Thyroid gland (tissue), 4 donors: ENCODE data around the gene ROGDI. TPM values are rescaled to one million over a fixed set of nuclear protein-coding genes. Genes with fewer than 3 reads are reported as not detected.

Source experiments
- DNase-seq, 2 donors: peaks; one replicate each; pipeline ENCODE4 v3.0.0-alpha.2; 2019
- H3K27ac ChIP-seq, 3 donors: fragments of 200-600 bp; sonication (generic); 1 replicate in 2 of 3; 2 replicates in 1 of 3; pipeline ENCODE4 v1.5.1; 2016 to 2019; ENCODE audit warnings: mild to moderate bottlenecking in 1 of 3, moderate library complexity in 1 of 3
- H3K27me3 ChIP-seq: fragments of 200-600 bp; sonication (generic); one replicate; pipeline ENCODE4 v1.5.1; 2019
- H3K36me3 ChIP-seq, 2 donors: fragments of 200-600 bp; sonication (generic); one replicate each; pipeline ENCODE4 v1.5.1; 2016 to 2019
- H3K4me1 ChIP-seq, 2 donors: fragments of 200-600 bp; sonication (generic); one replicate each; pipeline ENCODE4 v1.5.1; 2017 to 2019
- H3K4me3 ChIP-seq, 3 donors: fragments of 200-600 bp; sonication (generic); replicated peaks in 1 of 3; 1 replicate in 2 of 3; 2 replicates in 1 of 3; pipeline ENCODE4 v1.5.1; 2016; ENCODE audit warnings: mild to moderate bottlenecking in 1 of 3
- H3K9me3 ChIP-seq: fragments of 200-600 bp; sonication (generic); one replicate; pipeline ENCODE4 v1.5.1; 2017
- CTCF ChIP-seq, 6 experiments: fragments of 200-600 bp in 3 of 6; fragments of 450-650 bp in 3 of 6; sonication (generic) in 3 of 6; IDR thresholded peaks; one replicate each; pipeline ENCODE4 v1.5.1; 2016 to 2019; ENCODE audit warnings: antibody characterized with exemption in 6 of 6, mild to moderate bottlenecking in 2 of 6, inconsistent platforms in 1 of 6, moderate library complexity in 1 of 6
- POLR2A ChIP-seq, 2 donors: fragments of 450-650 bp; IDR thresholded peaks; one replicate each; pipeline ENCODE4 v1.6.1; 2017; ENCODE audit warnings: antibody characterized with exemption in 2 of 2, mild to moderate bottlenecking in 2 of 2, moderate library complexity in 1 of 2
- WGBS, 2 donors: methylation state at CpG; one replicate each; pipeline ENCODE4 v1.1.5; 2017; 5-methylcytosine and 5-hydroxymethylcytosine counted together
- intact Hi-C: fragments of 100-400 bp; cut with DNase I; formaldehyde crosslinking; loops from one replicate; pipeline ENCODE4 v1.15.1; 2023
- total RNA-seq, 4 donors: library from RNA; depleted of rRNA; stranded (reverse); fragments of >200 nt; gene quantifications; one replicate each; pipeline ENCODE4 v1.2.3, GENCODE V29; 2016

ROGDI gene
- total RNA-seq, 4 donors from 2014 or later, result 5.9 to 12.1 (median 8.4) TPM

- no peak for DNase-seq
- intact Hi-C loops, result no loop called here
- 95 to 96% methylated on average over 7 of the region's 7 CpGs for WGBS, 2 donors
- Histone ChIP-seq H3K27me3 (no peaks in the 10 kb centered on the region), H3K36me3 (peaks cover 48 to 51% of the 10 kb centered on the region in 2 donors), H3K9me3 (no peaks in the 10 kb centered on the region), H3K4me3 (no peak overlapping the region), H3K4me1 (peaks cover 6 to 21% of the 10 kb centered on the region in 2 donors), H3K27ac (no peak overlapping the region)
- TF ChIP-seq CTCF (IDR thresholded peaks at IDR 0.05) (no peak), POLR2A (IDR thresholded peaks at IDR 0.05) (no peak)
These were observed 38.6 kb downstream of the ROGDI start for GRCh38 chr16:4763791-4764190.

- Histone ChIP-seq H3K4me1 (peaks cover 6 to 12% of the 10 kb centered on the region in 2 donors), H3K9me3 (no peaks in the 10 kb centered on the region), H3K36me3 (peaks cover 57 to 65% of the 10 kb centered on the region in 2 donors), H3K27ac (no peak overlapping the region), H3K27me3 (no peaks in the 10 kb centered on the region), H3K4me3 (no peak overlapping the region)
- WGBS, 2 donors, result 81 to 85% methylated on average over 3 to 4 of the region's 9 CpGs
- intact Hi-C loops, result no loop called here
- TF ChIP-seq CTCF (IDR thresholded peaks at IDR 0.05) (no peak), POLR2A (IDR thresholded peaks at IDR 0.05) (no peak)
- no peak for DNase-seq
These were observed 40.2 kb downstream of the ROGDI start for GRCh38 chr16:4762205-4762604.

- WGBS, 2 donors, result 94 to 98% methylated on average over 14 to 16 of the region's 23 CpGs
- Histone ChIP-seq H3K9me3 (no peaks in the 10 kb centered on the region), H3K36me3 (peaks cover 57 to 66% of the 10 kb centered on the region in 2 donors), H3K27me3 (no peaks in the 10 kb centered on the region), H3K4me1 (peaks cover 0 to under 1% of the 10 kb centered on the region in 2 donors), H3K27ac (no peak overlapping the region), H3K4me3 (no peak overlapping the region)
- TF ChIP-seq CTCF (IDR thresholded peaks at IDR 0.05) (no peak), POLR2A (IDR thresholded peaks at IDR 0.05) (no peak)
- DNase-seq, result no peak
- intact Hi-C loops, result no loop called here
These were observed 42.1 kb downstream of the ROGDI start for GRCh38 chr16:4760221-4760910.

GRCh38 chr16:4755687-4756086 is 46.7 kb downstream of the ROGDI start:
- Histone ChIP-seq H3K27ac (no peak overlapping the region), H3K9me3 (no peaks in the 10 kb centered on the region), H3K4me1 (peaks cover 13 to 16% of the 10 kb centered on the region in 2 donors), H3K27me3 (no peaks in the 10 kb centered on the region), H3K36me3 (peaks cover 48 to 51% of the 10 kb centered on the region in 2 donors), H3K4me3 (no peak overlapping the region)
- TF ChIP-seq POLR2A (IDR thresholded peaks at IDR 0.05) (no peak), CTCF (IDR thresholded peaks at IDR 0.05) (no peak)
- no peak for DNase-seq
- intact Hi-C loops, result no loop called here
- WGBS, 2 donors, result 95 to 96% methylated on average over 6 of the region's 6 CpGs

GRCh38 chr16:4754865-4755264 is 47.6 kb downstream of the ROGDI start:
- H3K36me3 ChIP-seq, result peaks cover 40 to 43% of the 10 kb centered on the region in 2 donors
- no peak for DNase-seq
- 93 to 97% methylated on average over 4 of the region's 4 CpGs for WGBS, 2 donors
- intact Hi-C loops, result no loop called here
- TF ChIP-seq POLR2A (IDR thresholded peaks at IDR 0.05) (no peak), CTCF (IDR thresholded peaks at IDR 0.05) (no peak)
- H3K4me1 ChIP-seq, result peaks cover 13 to 16% of the 10 kb centered on the region in 2 donors
- H3K9me3 ChIP-seq, result no peaks in the 10 kb centered on the region
- no peaks in the 10 kb centered on the region for H3K27me3 ChIP-seq
- no peak overlapping the region for H3K27ac ChIP-seq
- H3K4me3 ChIP-seq, result no peak overlapping the region
